Measurements from ENCODE around the gene MTPN.

DNA sequence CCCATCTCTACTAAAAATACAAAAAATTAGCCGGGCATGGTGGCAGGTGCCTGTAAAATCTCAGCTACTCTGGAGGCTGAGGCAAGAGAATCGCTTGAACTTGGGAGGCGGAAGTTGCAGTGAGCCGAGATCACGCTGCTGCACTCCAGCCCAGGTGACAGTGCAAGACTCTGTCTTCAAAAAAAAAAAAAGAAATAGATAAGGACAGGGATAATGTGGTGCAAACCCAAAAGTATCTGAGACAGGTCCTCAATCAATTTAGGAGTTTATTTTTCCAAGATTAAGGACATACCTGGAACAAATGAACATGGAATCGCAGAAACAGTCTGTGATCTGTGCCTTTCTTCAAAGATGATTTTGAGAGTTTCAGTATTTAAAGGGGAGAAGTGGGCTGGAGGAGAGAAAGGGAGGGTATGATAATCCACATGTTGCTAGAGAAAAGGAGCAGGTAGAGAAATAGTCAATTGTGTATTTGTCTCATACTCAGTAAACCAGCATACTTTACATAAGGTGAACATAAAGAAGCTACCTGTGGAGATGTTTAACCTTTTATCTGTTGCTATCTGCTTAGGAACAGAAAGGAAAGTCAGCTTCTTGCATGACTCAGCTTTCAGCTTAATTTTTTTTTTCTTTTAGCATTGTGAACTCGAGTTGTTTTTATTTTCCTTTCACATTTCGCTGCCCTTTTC is 4.9 kb upstream of the MTPN start:
- no peak for TF ChIP-seq EZH2 (IDR thresholded peaks at IDR 0.05; ENCODE audit: low read length, missing control alignments)
- TF ChIP-seq, protein P1, sequence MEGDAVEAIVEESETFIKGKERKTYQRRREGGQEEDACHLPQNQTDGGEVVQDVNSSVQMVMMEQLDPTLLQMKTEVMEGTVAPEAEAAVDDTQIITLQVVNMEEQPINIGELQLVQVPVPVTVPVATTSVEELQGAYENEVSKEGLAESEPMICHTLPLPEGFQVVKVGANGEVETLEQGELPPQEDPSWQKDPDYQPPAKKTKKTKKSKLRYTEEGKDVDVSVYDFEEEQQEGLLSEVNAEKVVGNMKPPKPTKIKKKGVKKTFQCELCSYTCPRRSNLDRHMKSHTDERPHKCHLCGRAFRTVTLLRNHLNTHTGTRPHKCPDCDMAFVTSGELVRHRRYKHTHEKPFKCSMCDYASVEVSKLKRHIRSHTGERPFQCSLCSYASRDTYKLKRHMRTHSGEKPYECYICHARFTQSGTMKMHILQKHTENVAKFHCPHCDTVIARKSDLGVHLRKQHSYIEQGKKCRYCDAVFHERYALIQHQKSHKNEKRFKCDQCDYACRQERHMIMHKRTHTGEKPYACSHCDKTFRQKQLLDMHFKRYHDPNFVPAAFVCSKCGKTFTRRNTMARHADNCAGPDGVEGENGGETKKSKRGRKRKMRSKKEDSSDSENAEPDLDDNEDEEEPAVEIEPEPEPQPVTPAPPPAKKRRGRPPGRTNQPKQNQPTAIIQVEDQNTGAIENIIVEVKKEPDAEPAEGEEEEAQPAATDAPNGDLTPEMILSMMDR (conservative IDR thresholded peaks at IDR 0.05 in 1 of 2, IDR thresholded peaks at IDR 0.05 in 1 of 2; ENCODE audit: low read depth in 1 of 2, low read length in 2 of 2), result no peak

Data from fibroblast of lung (primary cell).